B cell (primary cell): ENCODE data around the gene FAM151A. TPM values are rescaled to one million over a fixed set of nuclear protein-coding genes. Genes with fewer than 3 reads are reported as not detected.

ENCODE experiments used
- ATAC-seq: fragments of 200-7000 bp; cut with Tn5 transposase; one replicate; pipeline ENCODE4 v1.10.0; 2021; ENCODE audit warnings: low read depth, mild to moderate bottlenecking, moderate number of reproducible peaks, moderate library complexity
- CTCF ChIA-PET: fragments of 350-600 bp; sonication (Branson Sonifier 250); formaldehyde crosslinking; loops from one replicate; lab custom pipeline; 2021; ENCODE audit warnings: antibody characterized with exemption, inconsistent platforms; lab: Charles Lee
- POLR2A ChIA-PET: fragments of 350-600 bp; sonication (Branson Sonifier 250); formaldehyde crosslinking; loops from one replicate; lab custom pipeline; 2021; ENCODE audit warnings: antibody characterized with exemption; lab: Charles Lee
- DNase-seq: peaks from one replicate; pipeline ENCODE4 v3.0.0; 2013
- H2AFZ ChIP-seq: 2 replicates; pipeline ENCODE4 v1.6.1; 2012; ENCODE audit warnings: mild to moderate bottlenecking, low read depth, low read length; ENCODE audit not compliant: insufficient read depth, poor library complexity, severe bottlenecking
- H3K27ac ChIP-seq, 2 donors: 1 replicate in 1 of 2; 2 replicates in 1 of 2; pipeline ENCODE4 v1.5.1; 2012 to 2013; ENCODE audit warnings: low read length in 2 of 2, mild to moderate bottlenecking in 2 of 2, moderate library complexity in 1 of 2
- H3K27me3 ChIP-seq, 4 experiments: fragments of 200-600 bp in 1 of 4; sonication (generic) in 1 of 4; replicated peaks in 1 of 4; 1 replicate in 2 of 4; 2 replicates in 2 of 4; pipeline versions ENCODE4 v1.6.1 to v1.7.0; 2013 to 2016; ENCODE audit warnings: low read length in 3 of 4, mild to moderate bottlenecking in 2 of 4, mixed read lengths in 1 of 4, moderate library complexity in 1 of 4; ENCODE audit not compliant: insufficient read depth in 4 of 4, control insufficient read depth in 3 of 4; ENCODE audit errors: control extremely low read depth in 1 of 4
- H3K36me3 ChIP-seq, 2 experiments: replicated peaks in 1 of 2; 1 replicate in 1 of 2; 2 replicates in 1 of 2; pipeline versions ENCODE4 v1.6.1 to v1.7.1; 2013; ENCODE audit warnings: low read length in 1 of 2; ENCODE audit not compliant: insufficient read depth in 2 of 2, control insufficient read depth in 1 of 2; ENCODE audit errors: control extremely low read depth in 1 of 2, extremely low read depth in 1 of 2
- H3K4me1 ChIP-seq, 2 donors: fragments of 200-600 bp in 1 of 2; sonication (generic) in 1 of 2; 1 replicate in 1 of 2; 2 replicates in 1 of 2; pipeline versions ENCODE4 v1.5.1 to v1.6.1; 2013 to 2017; ENCODE audit warnings: low read length in 2 of 2; ENCODE audit not compliant: control insufficient read depth in 2 of 2, insufficient read depth in 2 of 2
- H3K4me2 ChIP-seq: replicated peaks from 2 replicates; pipeline ENCODE3; 2012; ENCODE audit warnings: mild to moderate bottlenecking, low read depth, low read length; ENCODE audit not compliant: poor library complexity, severe bottlenecking
- H3K4me3 ChIP-seq, 5 experiments: fragments of 200-600 bp in 1 of 5; sonication (generic) in 1 of 5; 1 replicate in 3 of 5; 2 replicates in 2 of 5; pipeline versions ENCODE4 v1.5.1 to v1.7.0; 2011 to 2016; ENCODE audit warnings: low read length in 4 of 5, mild to moderate bottlenecking in 4 of 5, low read depth in 2 of 5, control low read depth in 1 of 5, moderate library complexity in 1 of 5; ENCODE audit not compliant: insufficient read depth in 1 of 5; ENCODE audit errors: control extremely low read depth in 1 of 5, extremely low read depth in 1 of 5
- H3K79me2 ChIP-seq: fragments of 200-600 bp; sonication (generic); one replicate; pipeline ENCODE4 v1.6.0; 2016; ENCODE audit warnings: low read length; ENCODE audit not compliant: control insufficient read depth, insufficient read depth
- H3K9ac ChIP-seq: fragments of 200-600 bp; sonication (generic); 2 replicates; pipeline ENCODE4 v1.6.1; 2017; ENCODE audit warnings: mild to moderate bottlenecking, low read length, moderate library complexity
- H3K9me3 ChIP-seq, 3 donors: one replicate each; pipeline versions ENCODE4 v1.6.1 to v1.7.1; 2013; ENCODE audit warnings: low read length in 2 of 3; ENCODE audit not compliant: control insufficient read depth in 2 of 3, insufficient read depth in 1 of 3; ENCODE audit errors: control extremely low read depth in 1 of 3
- H4K20me1 ChIP-seq: 2 replicates; pipeline ENCODE4 v1.6.0; 2012; ENCODE audit warnings: mild to moderate bottlenecking, low read length; ENCODE audit not compliant: insufficient read depth, control insufficient read depth, poor library complexity, severe bottlenecking
- H3K27ac Mint-ChIP-seq: one replicate; pipeline ENCODE4 v1.8.0; 2021; ENCODE audit warnings: mixed read lengths
- H3K27me3 Mint-ChIP-seq: one replicate; pipeline ENCODE4 v1.8.0; 2021; ENCODE audit warnings: mixed read lengths
- H3K4me1 Mint-ChIP-seq: one replicate; pipeline ENCODE4 v1.8.0; 2021; ENCODE audit warnings: mixed read lengths
- H3K4me3 Mint-ChIP-seq: one replicate; pipeline ENCODE4 v1.8.0; 2021; ENCODE audit warnings: mixed read lengths
- H3K9me3 Mint-ChIP-seq: one replicate; pipeline ENCODE4 v1.8.0; 2022; ENCODE audit warnings: mixed read lengths; ENCODE audit not compliant: insufficient read depth
- CTCF ChIP-seq: fragments of 200-600 bp; IDR thresholded peaks from one replicate; pipeline ENCODE4 v1.8.0; 2022; ENCODE audit warnings: antibody characterized with exemption, mild to moderate bottlenecking
- EZH2 ChIP-seq: IDR thresholded peaks from 2 replicates; pipeline ENCODE4 v1.6.1; 2012; ENCODE audit warnings: borderline replicate concordance, low read depth, mild to moderate bottlenecking, moderate library complexity, low read length; ENCODE audit not compliant: insufficient read depth, poor library complexity, severe bottlenecking
- WGBS: methylation state at CpG from one replicate; pipeline ENCODE4 v1.1.5; 2013; ENCODE audit warnings: missing lambda C conversion rate; ENCODE audit not compliant: insufficient coverage; 5-methylcytosine and 5-hydroxymethylcytosine counted together
- intact Hi-C: fragments of 100-400 bp; cut with micrococcal nuclease; formaldehyde crosslinking; loops from one replicate; pipeline ENCODE4 v1.10.0; 2022
- polyA plus RNA-seq: library from polyadenylated mRNA; depleted of rRNA; stranded (reverse); fragments of >200 nt; gene quantifications from 2 replicates; pipeline ENCODE4 v1.2.3, GENCODE V29; 2012
- total RNA-seq, 2 donors: library from RNA; stranded (reverse); fragments of 120-200 nt in 1 of 2; gene quantifications; 1 replicate in 1 of 2; 2 replicates in 1 of 2; pipeline versions ENCODE4 v1.2.3 to v1.2.4, GENCODE V29; 2013 to 2022

Gene FAM151A
- total and polyA plus RNA-seq, 2 donors (not counting 1 experiment from before 2014, with no cell fraction given), result not detected

- CTCF ChIA-PET, result no interaction called here
- Histone ChIP-seq H3K4me1 (no peaks in the 10 kb centered on the region), H3K27ac (no peak overlapping the region), H2AFZ (no peak overlapping the region), H3K27me3 (no peaks in the 10 kb centered on the region), H3K9me3 (peaks cover 0 to 10% (median 0%) of the 10 kb centered on the region in 3 donors), H3K9ac (no peak overlapping the region), H3K4me3 (no peak overlapping the region), H3K4me2 (no peak overlapping the region), H3K36me3 (no peaks in the 10 kb centered on the region), H3K79me2 (no peaks in the 10 kb centered on the region), H4K20me1 (no peaks in the 10 kb centered on the region)
- intact Hi-C loops, result no loop called here
- Mint-ChIP-seq H3K4me1 (no peaks in the 10 kb centered on the region), H3K4me3 (no peak overlapping the region), H3K9me3 (peaks cover 3% of the 10 kb centered on the region), H3K27me3 (peaks cover 20% of the 10 kb centered on the region), H3K27ac (no peak overlapping the region)
- no peak for ATAC-seq
- TF ChIP-seq EZH2, result no peak
- TF ChIP-seq CTCF, result no peak
- POLR2A ChIA-PET, result no interaction called here
- WGBS, result 95% methylated on average over 4 of the region's 4 CpGs
- DNase-seq, result no peak
Observed at GRCh38 chr1:54664364-54664763, 41.0 kb upstream of the FAM151A start.

- H3K4me3 ChIP-seq, result no peak overlapping the region
- no peak overlapping the region for H3K9ac ChIP-seq
- Mint-ChIP-seq H3K27me3 (peaks cover 20% of the 10 kb centered on the region), H3K4me1 (no peaks in the 10 kb centered on the region), H3K4me3 (no peak overlapping the region), H3K27ac (no peak overlapping the region), H3K9me3 (peaks cover 3% of the 10 kb centered on the region)
- CTCF ChIA-PET, result interaction anchor here (0.6 kb wide), 1 partner anchor 194 kb away, joined by 3 read pairs; no protein-coding TSS in a partner anchor
- H3K4me1 ChIP-seq, result no peaks in the 10 kb centered on the region
- no peaks in the 10 kb centered on the region for H3K36me3 ChIP-seq
- POLR2A ChIA-PET, result no interaction called here
- no peak overlapping the region for H3K4me2 ChIP-seq
- no peaks in the 10 kb centered on the region for H3K79me2 ChIP-seq
- H4K20me1 ChIP-seq, result no peaks in the 10 kb centered on the region
- peaks cover 0 to 13% (median 2%) of the 10 kb centered on the region in 3 donors for H3K9me3 ChIP-seq
- 100% methylated on average over 2 of the region's 4 CpGs for WGBS
- H3K27me3 ChIP-seq, result no peaks in the 10 kb centered on the region
- H3K27ac ChIP-seq, result no peak overlapping the region
- intact Hi-C loops, result no loop called here
- ATAC-seq, result no peak
- no peak overlapping the region for H2AFZ ChIP-seq
- no peak for DNase-seq
- TF ChIP-seq CTCF (no peak), EZH2 (no peak)
Observed at GRCh38 chr1:54663725-54664124, 40.4 kb upstream of the FAM151A start.
